Stimulated activated naive CD8-positive, alpha-beta T cell treated with anti-CD3 and anti-CD28 coated beads, Interleukin-15, amount 100 ng/mL, for 72 hours (primary cell): ENCODE data around the gene RHBDL1.

Experiments
- ATAC-seq: fragments of 150-1000 bp; cut with Tn5 transposase; 2 replicates; pipeline ENCODE4 v1.10.0; 2021; ENCODE audit warnings: mild to moderate bottlenecking, moderate library complexity
- DNase-seq, 2 donors: peaks; one replicate each; pipeline ENCODE4 v3.0.0; 2021 to 2022
- H3K27ac Mint-ChIP-seq, 2 donors: one replicate each; pipeline ENCODE4 v1.8.0; 2022; ENCODE audit warnings: mild to moderate bottlenecking in 2 of 2, mixed read lengths in 2 of 2, moderate library complexity in 2 of 2
- H3K27me3 Mint-ChIP-seq: one replicate; pipeline ENCODE4 v1.8.0; 2022; ENCODE audit warnings: mixed read lengths
- H3K4me1 Mint-ChIP-seq: one replicate; pipeline ENCODE4 v1.8.0; 2022; ENCODE audit warnings: mild to moderate bottlenecking, mixed read lengths
- H3K4me3 Mint-ChIP-seq, 2 donors: one replicate each; pipeline ENCODE4 v1.8.0; 2022; ENCODE audit warnings: mild to moderate bottlenecking in 2 of 2, mixed read lengths in 2 of 2, moderate library complexity in 1 of 2
- H3K9me3 Mint-ChIP-seq, 2 donors: one replicate each; pipeline ENCODE4 v1.8.0; 2022; ENCODE audit warnings: mixed read lengths in 2 of 2

Gene RHBDL1

DNA sequence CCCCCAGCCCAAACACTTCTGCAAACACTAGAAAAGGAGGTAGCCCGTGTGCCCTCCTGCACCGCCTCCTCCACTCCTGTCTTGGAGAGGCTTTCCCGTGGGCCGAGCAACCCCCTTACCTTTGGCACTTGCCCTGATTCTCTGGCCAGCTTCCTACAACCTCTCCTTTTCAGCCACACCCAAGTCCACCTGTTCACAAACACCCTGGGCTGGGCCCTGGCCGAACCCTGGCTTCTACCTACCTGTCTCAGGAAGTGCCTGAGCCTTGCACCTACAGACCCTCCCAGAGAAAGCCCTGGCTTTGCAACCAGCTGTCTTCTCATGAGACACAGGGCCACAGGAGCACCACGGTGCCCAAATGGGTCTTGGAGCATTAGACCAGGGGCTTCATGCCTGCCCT, 43.5 kb downstream of the RHBDL1 start:
- peaks cover 5% of the 10 kb centered on the region for H3K27me3 Mint-ChIP-seq
- peak overlapping the region; percentile 87 to 95 for H3K4me3 Mint-ChIP-seq
- ATAC-seq: no peak
- no peak for DNase-seq
- peaks cover 62% of the 10 kb centered on the region for H3K4me1 Mint-ChIP-seq
- no peak overlapping the region for H3K27ac Mint-ChIP-seq
- H3K9me3 Mint-ChIP-seq: no peaks in the 10 kb centered on the region

DNA sequence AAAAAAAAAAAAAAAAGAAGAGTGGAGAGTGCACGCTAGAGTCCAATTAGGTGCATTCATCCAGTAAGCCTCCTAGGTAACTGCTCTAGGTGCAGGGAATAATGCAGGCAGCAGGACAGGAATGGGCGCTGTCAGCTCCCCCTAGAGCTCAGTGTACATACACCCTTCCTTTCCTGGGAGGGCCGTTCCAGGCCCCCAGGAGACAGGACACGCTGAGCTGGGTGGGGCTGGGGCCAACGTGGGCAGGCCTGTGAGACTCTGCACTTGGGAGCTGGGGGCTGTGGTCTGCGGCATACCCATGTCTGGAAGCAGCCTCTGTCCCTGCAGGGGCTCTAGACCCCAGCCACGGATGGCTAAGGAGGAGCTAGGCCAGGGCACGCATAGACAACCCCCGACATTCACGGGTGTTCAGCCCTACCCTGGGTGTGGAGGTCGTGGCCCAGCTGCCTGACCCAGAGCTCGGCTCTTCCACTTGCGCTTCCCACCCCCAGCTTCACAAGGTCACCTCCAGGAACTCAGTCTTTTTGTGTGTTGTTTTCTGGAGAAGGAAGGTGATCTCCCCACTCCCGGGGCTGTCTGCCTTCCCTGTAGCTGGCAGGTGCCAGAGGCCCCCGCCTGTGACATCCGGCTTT, 44.5 kb downstream of the RHBDL1 start:
- peaks cover 55% of the 10 kb centered on the region for H3K4me1 Mint-ChIP-seq
- H3K27ac Mint-ChIP-seq: peak overlapping the region; percentile 82 to 93
- H3K9me3 Mint-ChIP-seq: no peaks in the 10 kb centered on the region
- ATAC-seq (no peak), DNase-seq (no peak)
- H3K4me3 Mint-ChIP-seq: peak overlapping the region; percentile 87 to 95
- H3K27me3 Mint-ChIP-seq: no peaks in the 10 kb centered on the region

- H3K9me3 Mint-ChIP-seq: no peaks in the 10 kb centered on the region
- ATAC-seq: peak; percentile 47
- DNase-seq: peak; percentile 64 to 70
- H3K4me1 Mint-ChIP-seq: peaks cover 60% of the 10 kb centered on the region
- H3K27me3 Mint-ChIP-seq: no peaks in the 10 kb centered on the region
- H3K4me3 Mint-ChIP-seq: peak overlapping the region; percentile 87 to 95
- peak overlapping the region; percentile 82 to 93 for H3K27ac Mint-ChIP-seq
Measured at GRCh38 chr16:720447-720989, 45.0 kb downstream of the RHBDL1 start.

DNA sequence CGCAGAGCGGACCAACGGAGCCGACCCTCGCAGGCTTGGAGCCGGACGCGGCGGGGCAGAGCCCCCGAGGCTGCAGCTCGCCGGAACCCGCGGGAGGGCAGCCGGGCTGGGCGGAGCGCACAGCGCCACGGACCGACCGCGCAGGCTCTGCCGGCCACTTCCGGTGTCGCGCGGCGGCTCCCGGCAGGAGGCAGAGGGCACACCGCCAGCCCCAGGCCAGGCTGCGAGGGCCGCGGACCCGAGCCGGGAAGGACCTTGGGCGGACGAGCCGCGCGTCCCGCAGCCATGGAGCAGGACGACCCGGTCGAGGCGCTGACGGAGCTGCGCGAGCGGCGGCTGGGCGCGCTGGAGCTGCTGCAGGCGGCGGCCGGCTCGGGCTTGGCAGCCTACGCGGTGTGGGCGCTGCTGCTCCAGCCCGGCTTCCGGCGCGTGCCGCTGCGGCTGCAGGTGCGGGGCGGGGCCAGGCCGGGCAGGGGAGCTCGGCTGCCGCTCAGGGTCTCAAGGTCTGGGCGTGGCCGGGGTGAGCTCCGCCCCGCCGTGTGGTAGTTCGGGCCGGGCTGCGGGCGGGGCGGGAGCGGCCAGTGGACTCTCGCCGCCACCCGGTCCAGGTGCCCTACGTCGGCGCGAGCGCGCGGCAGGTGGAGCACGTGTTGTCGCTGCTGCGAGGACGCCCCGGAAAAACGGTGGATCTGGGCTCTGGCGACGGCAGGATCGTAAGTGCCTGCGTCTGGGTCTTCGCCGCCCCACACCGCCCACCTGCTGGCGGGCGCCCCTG, 45.7 kb downstream of the RHBDL1 start, which contains the start of gene ANTKMT:
Gene ANTKMT (plus strand): TSS at position 157 of the 775 bp plus-strand sequence. CDS start 129 bp downstream, at position 286.
- DNase-seq: peak; percentile 87 to 92
- H3K27ac Mint-ChIP-seq: peak within 1 kb of the TSS; percentile 82 to 93
- peak; percentile 82 for ATAC-seq
- H3K4me3 Mint-ChIP-seq: peak within 1 kb of the TSS; percentile 87 to 95
- H3K4me1 Mint-ChIP-seq: peaks cover 64% of the 10 kb centered on the region
- H3K27me3 Mint-ChIP-seq: no peaks in the 10 kb centered on the region
- H3K9me3 Mint-ChIP-seq: no peaks in the 10 kb centered on the region

DNA sequence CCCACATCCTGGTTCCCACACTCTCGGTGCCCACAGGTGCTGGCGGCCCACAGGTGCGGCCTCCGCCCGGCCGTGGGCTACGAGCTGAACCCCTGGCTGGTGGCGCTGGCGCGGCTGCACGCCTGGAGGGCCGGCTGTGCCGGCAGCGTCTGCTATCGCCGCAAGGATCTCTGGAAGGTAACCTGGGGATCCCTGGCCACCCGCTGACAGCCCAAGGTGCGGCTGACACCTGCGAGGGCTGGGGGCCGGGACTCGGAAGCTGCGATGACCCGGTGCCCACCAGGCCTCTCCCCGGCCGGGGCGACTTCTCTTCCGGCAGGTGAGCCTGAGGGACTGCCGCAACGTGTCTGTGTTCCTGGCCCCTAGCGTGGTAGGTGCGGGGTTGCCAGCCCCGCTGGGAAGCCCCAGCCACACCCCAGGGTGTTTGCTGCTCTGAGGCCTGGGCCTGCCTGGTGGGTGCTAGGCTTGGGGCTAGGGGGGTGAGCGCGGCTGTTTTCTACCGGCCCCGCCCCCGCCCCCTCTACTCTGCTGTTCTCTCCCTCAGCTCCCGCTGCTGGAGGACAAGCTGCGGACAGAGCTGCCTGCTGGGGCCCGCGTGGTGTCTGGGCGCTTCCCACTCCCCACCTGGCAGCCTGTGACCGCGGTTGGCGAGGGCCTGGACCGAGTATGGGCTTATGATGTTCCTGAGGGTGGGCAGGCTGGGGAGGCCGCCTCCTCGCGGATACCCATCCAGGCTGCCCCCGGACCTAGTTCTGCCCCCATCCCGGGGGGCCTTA, 46.5 kb downstream of the RHBDL1 start:
- peak overlapping the region; percentile 37 to 53 for H3K27ac Mint-ChIP-seq
- H3K9me3 Mint-ChIP-seq: no peaks in the 10 kb centered on the region
- ATAC-seq (peak; percentile 29), DNase-seq (peak; percentile 46 to 62)
- no peaks in the 10 kb centered on the region for H3K27me3 Mint-ChIP-seq
- peak overlapping the region; percentile 82 to 95 for H3K4me3 Mint-ChIP-seq
- peaks cover 63% of the 10 kb centered on the region for H3K4me1 Mint-ChIP-seq

- ATAC-seq: no peak
- H3K27me3 Mint-ChIP-seq: no peaks in the 10 kb centered on the region
- no peak for DNase-seq
- H3K9me3 Mint-ChIP-seq: no peaks in the 10 kb centered on the region
- H3K27ac Mint-ChIP-seq: no peak overlapping the region
- H3K4me3 Mint-ChIP-seq: peak overlapping the region; percentile 82 to 95
- H3K4me1 Mint-ChIP-seq: peaks cover 63% of the 10 kb centered on the region
Measured at GRCh38 chr16:722835-723633, 47.6 kb downstream of the RHBDL1 start.

DNA sequence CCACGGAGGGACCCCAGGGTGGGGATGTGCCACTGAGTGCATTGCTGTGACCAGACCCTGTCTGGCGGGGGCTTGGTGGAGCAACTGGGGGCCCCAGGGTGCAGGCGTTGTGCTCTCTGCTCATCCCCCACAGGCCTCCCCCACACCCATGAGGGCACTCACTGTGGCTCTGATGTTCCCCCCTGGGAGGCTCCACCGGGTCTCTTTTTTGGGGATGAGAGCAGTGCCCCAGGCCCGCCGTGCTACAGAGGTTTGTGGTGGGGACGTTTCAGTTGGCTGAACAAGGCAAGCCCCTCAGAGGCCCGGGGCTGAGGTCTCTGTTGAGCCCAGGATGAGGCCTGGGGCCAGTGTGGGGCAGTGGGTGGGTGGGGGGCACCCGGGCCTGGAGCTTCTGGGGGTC, 48.2 kb downstream of the RHBDL1 start:
- H3K4me3 Mint-ChIP-seq: peak overlapping the region in 1 of 2 donors; percentile 13
- ATAC-seq (no peak), DNase-seq (no peak)
- no peaks in the 10 kb centered on the region for H3K9me3 Mint-ChIP-seq
- H3K27me3 Mint-ChIP-seq: no peaks in the 10 kb centered on the region
- H3K27ac Mint-ChIP-seq: no peak overlapping the region
- peaks cover 63% of the 10 kb centered on the region for H3K4me1 Mint-ChIP-seq

- no peak for DNase-seq
- Mint-ChIP-seq H3K4me3 (no peak overlapping the region), H3K9me3 (no peaks in the 10 kb centered on the region), H3K27ac (peak overlapping the region in 1 of 2 donors; percentile 63), H3K27me3 (no peaks in the 10 kb centered on the region), H3K4me1 (peaks cover 57% of the 10 kb centered on the region)
- ATAC-seq: no peak
Measured at GRCh38 chr16:724188-725040, 48.9 kb downstream of the RHBDL1 start.

- no peaks in the 10 kb centered on the region for H3K27me3 Mint-ChIP-seq
- no peak for DNase-seq
- ATAC-seq: no peak
- peaks cover 52% of the 10 kb centered on the region for H3K4me1 Mint-ChIP-seq
- H3K27ac Mint-ChIP-seq: no peak overlapping the region
- H3K9me3 Mint-ChIP-seq: no peaks in the 10 kb centered on the region
- no peak overlapping the region for H3K4me3 Mint-ChIP-seq
Measured at GRCh38 chr16:725041-725376, 49.5 kb downstream of the RHBDL1 start.

- ATAC-seq (no peak), DNase-seq (no peak)
- no peaks in the 10 kb centered on the region for H3K9me3 Mint-ChIP-seq
- H3K4me3 Mint-ChIP-seq: peak overlapping the region in 1 of 2 donors; percentile 88
- peaks cover 47% of the 10 kb centered on the region for H3K4me1 Mint-ChIP-seq
- H3K27me3 Mint-ChIP-seq: no peaks in the 10 kb centered on the region
- peak overlapping the region in 1 of 2 donors; percentile 95 for H3K27ac Mint-ChIP-seq
Measured at GRCh38 chr16:725463-726187, 50.2 kb downstream of the RHBDL1 start.

DNA sequence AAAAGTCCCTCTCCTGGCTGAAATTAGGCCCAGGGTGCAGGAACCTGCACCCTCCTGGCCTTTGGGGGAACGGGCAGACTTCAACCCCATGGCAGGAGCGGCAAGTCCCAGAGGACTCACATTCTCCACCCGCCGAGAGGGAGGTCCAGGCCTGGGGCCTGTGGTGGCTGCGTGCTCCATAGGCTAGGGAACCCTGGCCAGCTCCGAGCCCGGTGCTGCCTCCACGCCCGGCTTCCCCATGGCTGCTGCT, 50.6 kb downstream of the RHBDL1 start:
- peaks cover 47% of the 10 kb centered on the region for H3K4me1 Mint-ChIP-seq
- DNase-seq (no peak), ATAC-seq (no peak)
- no peaks in the 10 kb centered on the region for H3K27me3 Mint-ChIP-seq
- H3K4me3 Mint-ChIP-seq: peak overlapping the region in 1 of 2 donors; percentile 88
- H3K9me3 Mint-ChIP-seq: no peaks in the 10 kb centered on the region
- H3K27ac Mint-ChIP-seq: peak overlapping the region in 1 of 2 donors; percentile 95

DNA sequence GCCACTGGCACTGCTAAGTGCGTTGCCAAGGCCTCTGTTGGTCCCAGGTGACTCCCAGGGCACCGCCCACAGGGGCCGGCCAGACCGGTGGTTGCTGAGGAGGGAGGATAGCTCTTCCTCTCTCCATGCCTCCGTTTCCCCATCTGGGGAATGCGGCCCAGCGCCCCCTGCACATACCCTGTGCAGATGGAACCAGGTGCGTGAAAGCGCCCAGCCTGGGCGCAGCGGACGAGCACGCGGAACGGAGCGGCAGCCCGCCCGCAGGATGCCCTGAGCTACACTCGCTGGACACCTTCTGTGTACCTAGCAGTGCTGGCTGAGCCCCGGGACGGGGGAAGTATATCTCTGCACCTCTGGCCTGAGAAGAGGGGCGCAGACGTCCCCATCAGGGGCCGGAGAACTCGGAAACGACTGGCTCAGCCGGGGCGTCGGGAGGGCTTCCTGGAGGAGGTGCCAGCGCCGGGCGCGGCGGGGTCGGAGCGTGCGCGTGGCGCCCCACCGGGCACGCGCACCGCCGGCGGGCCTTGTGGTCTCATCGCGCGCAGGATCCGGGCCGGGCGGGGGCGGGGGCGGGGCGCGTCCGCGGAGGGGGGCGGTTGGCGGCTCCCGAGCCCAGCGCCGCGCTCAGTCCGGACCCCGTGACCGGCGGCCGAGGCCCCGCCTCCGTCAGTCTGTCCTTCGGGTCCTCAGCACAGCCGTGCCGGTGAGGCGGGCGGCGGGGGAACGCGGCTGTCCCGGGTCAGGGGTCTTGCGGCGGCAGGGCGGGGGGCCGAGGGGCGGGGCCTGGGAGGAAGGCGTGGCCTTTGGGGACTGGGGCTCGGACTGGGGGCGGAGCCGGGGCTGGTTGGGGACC, 51.2 kb downstream of the RHBDL1 start, which contains the start of the genes CCDC78 and HAGHL:
Gene CCDC78 (minus strand): TSS at position 6 of the 853 bp plus-strand sequence. CDS start 76 bp downstream, outside the sequence.
Gene HAGHL (plus strand): TSS at position 669 of the 853 bp plus-strand sequence. CDS start 404 bp downstream, outside the sequence.
- peak; percentile 52 to 60 for DNase-seq
- ATAC-seq: peak; percentile 34
- no peaks in the 10 kb centered on the region for H3K27me3 Mint-ChIP-seq
- H3K4me3 Mint-ChIP-seq: peak within 1 kb of the TSS; percentile 70 to 88
- H3K27ac Mint-ChIP-seq: peak within 1 kb of the TSS; percentile 57 to 95
- H3K9me3 Mint-ChIP-seq: no peaks in the 10 kb centered on the region
- H3K4me1 Mint-ChIP-seq: peaks cover 46% of the 10 kb centered on the region
